Heart left ventricle (tissue), 16 donors: ENCODE measurements around the gene PRR16. TPM values are rescaled to one million over a fixed set of nuclear protein-coding genes. Genes with fewer than 3 reads are reported as not detected.

Experiments used
- ATAC-seq, 4 donors: fragments of 200-7000 bp; cut with Tn5 transposase; one replicate each; pipeline ENCODE4 v1.9.1; 2020 to 2022; ENCODE audit warnings: moderate library complexity in 4 of 4, mild to moderate bottlenecking in 3 of 4, moderate number of reproducible peaks in 1 of 4
- DNase-seq, 5 donors: peaks; one replicate each; pipeline ENCODE4 v3.0.0-alpha.2; 2020
- H3K27ac ChIP-seq, 12 donors: fragments of 200-600 bp; sonication (generic) in 4 of 12; one replicate each; pipeline versions ENCODE4 v1.5.0 to v1.8.0; 2016 to 2022; ENCODE audit warnings: mild to moderate bottlenecking in 2 of 12
- H3K27me3 ChIP-seq, 9 donors: fragments of 200-600 bp; sonication (generic) in 2 of 9; one replicate each; pipeline versions ENCODE4 v1.5.1 to v1.8.0; 2016 to 2022; ENCODE audit warnings: mild to moderate bottlenecking in 3 of 9
- H3K36me3 ChIP-seq, 9 donors: fragments of 200-600 bp; sonication (generic) in 2 of 9; one replicate each; pipeline versions ENCODE4 v1.5.0 to v1.8.0; 2018 to 2022; ENCODE audit warnings: mild to moderate bottlenecking in 2 of 9
- H3K4me1 ChIP-seq, 12 donors: fragments of 200-600 bp; sonication (generic) in 4 of 12; one replicate each; pipeline versions ENCODE4 v1.5.0 to v1.8.0; 2016 to 2022; ENCODE audit warnings: mild to moderate bottlenecking in 3 of 12
- H3K4me3 ChIP-seq, 12 donors: fragments of 200-600 bp; sonication (generic) in 4 of 12; one replicate each; pipeline versions ENCODE4 v1.5.0 to v1.8.0; 2017 to 2022; ENCODE audit warnings: mild to moderate bottlenecking in 9 of 12, moderate library complexity in 4 of 12
- H3K9me3 ChIP-seq, 12 donors: fragments of 200-600 bp; sonication (generic) in 4 of 12; one replicate each; pipeline versions ENCODE4 v1.5.0 to v1.8.0; 2016 to 2022; ENCODE audit warnings: mild to moderate bottlenecking in 1 of 12
- POLR2A ChIP-seq, 2 donors: fragments of 450-650 bp; IDR thresholded peaks; one replicate each; pipeline ENCODE4 v1.6.1; 2017; ENCODE audit warnings: antibody characterized with exemption in 2 of 2, mild to moderate bottlenecking in 2 of 2, moderate library complexity in 2 of 2
- WGBS, 4 donors: extraction: QIAGEN DNeasy Blood & Tissue Kit in 2 of 4; methylation state at CpG; one replicate each; pipeline versions ENCODE4 v1.1.5 to v1.1.7; 2013 to 2018; 5-methylcytosine and 5-hydroxymethylcytosine counted together
- intact Hi-C, 10 donors: fragments of 100-400 bp; cut with DNase I; formaldehyde crosslinking; loops; one replicate each; pipeline versions ENCODE4 v1.11.1 to v1.14.2; 2022
- polyA plus RNA-seq, 2 donors: library from polyadenylated mRNA; stranded (reverse); fragments of 200-250 nt; gene quantifications; one replicate each; pipeline ENCODE4 v1.2.3, GENCODE V29; 2013
- total RNA-seq, 9 donors: library from RNA; depleted of rRNA in 2 of 9; stranded (reverse); fragments of >200 nt in 2 of 9; fragmentation: NEBNext Ultra II Directional in 3 of 9; extraction: Animal tissue kit (Norgen Biotek cat#: 25700) in 3 of 9; gene quantifications; one replicate each; pipeline versions ENCODE4 v1.1.0 to v1.2.4, GENCODE V29; 2016 to 2023
- TF ChIP-seq, protein P1 (sequence below), 12 donors: fragments of 200-600 bp; sonication (generic) in 4 of 12; IDR thresholded peaks; one replicate each; pipeline versions ENCODE4 v1.5.0 to v1.8.0; 2018 to 2022; ENCODE audit warnings: antibody characterized with exemption in 12 of 12, mild to moderate bottlenecking in 5 of 12
- donor health status: ischemic (EF 13 %, LVEDD 7.1; RV severe dilation, severe dysfunction).
- donor health status: healthy with polysubstance abuse.
- donor health status: DM: no; HTN: yes; CAD: no.
- donor health status: DM: no; HTN: no; CAD: no.
- donor health status: ischemic (EF 25% LVEDD 6.9; RV normal size, moderate dysfunction).
- donor health status: ischemic (EF 25% LVEDD 5.7; RV mildly dilated, moderate dysfunction).
- donor health status: healthy.
- donor health status: DM: yes; HTN: yes; CAD: no.
- donor health status: ischemic (EF 35%, LVEDD 5.7; RV mildly dilated, moderate dysfunction).
- donor health status: nonischemic (EF 11% LVEDD 7.7; RV severe dilation, severe dysfunction).
- donor health status: DM: yes; HTN: yes; CAD: no.
- donor health status: PGD.
- donor health status: ischemic (EF 29% LVEDD 5.4; RV normal size, mild dysfunction).
- donor health status: nonischemic (EF 23%, LVEDD 6.1; RV moderate dilation, normal function).

PRR16 gene
- total and polyA plus RNA-seq, 11 donors, result 4.0 to 18.8 (median 8.3) TPM

DNA sequence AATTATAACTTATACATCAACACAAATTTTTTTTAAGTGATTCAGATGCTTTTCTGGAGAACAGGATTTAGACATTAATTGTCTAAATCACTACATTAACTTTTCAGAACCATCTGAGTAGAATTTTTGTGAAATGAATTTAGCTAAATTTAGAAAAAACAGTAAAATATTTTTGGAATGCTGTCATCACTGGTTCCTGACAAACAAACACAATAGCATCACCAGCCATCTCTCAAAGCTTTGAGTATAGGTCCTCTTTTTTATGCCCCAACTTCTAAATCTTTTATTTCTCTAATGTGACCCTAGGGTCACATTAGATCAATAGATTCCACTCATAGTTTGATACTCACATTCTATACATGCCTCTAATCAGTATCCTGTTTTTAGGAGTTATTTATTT, 104.6 kb downstream of the PRR16 start:
- ATAC-seq, result no peak
- intact Hi-C loops, result no loop called here
- no peaks in the 10 kb centered on the region for H3K4me1 ChIP-seq
- no peak overlapping the region for H3K27ac ChIP-seq
- no peaks in the 10 kb centered on the region for H3K36me3 ChIP-seq
- no peak for DNase-seq
- TF ChIP-seq, protein P1, sequence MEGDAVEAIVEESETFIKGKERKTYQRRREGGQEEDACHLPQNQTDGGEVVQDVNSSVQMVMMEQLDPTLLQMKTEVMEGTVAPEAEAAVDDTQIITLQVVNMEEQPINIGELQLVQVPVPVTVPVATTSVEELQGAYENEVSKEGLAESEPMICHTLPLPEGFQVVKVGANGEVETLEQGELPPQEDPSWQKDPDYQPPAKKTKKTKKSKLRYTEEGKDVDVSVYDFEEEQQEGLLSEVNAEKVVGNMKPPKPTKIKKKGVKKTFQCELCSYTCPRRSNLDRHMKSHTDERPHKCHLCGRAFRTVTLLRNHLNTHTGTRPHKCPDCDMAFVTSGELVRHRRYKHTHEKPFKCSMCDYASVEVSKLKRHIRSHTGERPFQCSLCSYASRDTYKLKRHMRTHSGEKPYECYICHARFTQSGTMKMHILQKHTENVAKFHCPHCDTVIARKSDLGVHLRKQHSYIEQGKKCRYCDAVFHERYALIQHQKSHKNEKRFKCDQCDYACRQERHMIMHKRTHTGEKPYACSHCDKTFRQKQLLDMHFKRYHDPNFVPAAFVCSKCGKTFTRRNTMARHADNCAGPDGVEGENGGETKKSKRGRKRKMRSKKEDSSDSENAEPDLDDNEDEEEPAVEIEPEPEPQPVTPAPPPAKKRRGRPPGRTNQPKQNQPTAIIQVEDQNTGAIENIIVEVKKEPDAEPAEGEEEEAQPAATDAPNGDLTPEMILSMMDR (IDR thresholded peaks at IDR 0.05), result no peak
- no peak for TF ChIP-seq POLR2A (IDR thresholded peaks at IDR 0.05)
- no peaks in the 10 kb centered on the region for H3K9me3 ChIP-seq
- no peak overlapping the region for H3K4me3 ChIP-seq
- no peaks in the 10 kb centered on the region for H3K27me3 ChIP-seq

DNA sequence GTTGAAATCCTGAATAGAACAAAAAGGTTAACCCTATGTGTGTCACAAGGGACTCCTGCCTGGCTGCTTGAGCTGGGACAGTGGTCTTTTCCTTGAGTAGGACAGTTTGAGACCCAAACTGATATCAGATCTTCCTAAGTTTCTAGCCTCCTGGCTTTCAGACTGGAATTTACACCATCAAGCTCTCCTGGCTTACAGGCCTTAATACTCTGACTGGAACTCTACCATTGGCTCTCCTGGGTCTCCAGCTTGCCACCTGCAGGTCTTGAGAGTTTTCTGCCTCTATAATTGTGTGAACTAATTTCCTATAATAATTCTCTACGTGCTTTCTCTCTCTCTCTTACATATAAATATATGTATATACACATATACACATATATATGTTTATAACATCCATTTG, 112.5 kb downstream of the PRR16 start:
- peaks cover 0 to 12% (median 0%) of the 10 kb centered on the region in 12 donors for H3K9me3 ChIP-seq
- no peaks in the 10 kb centered on the region for H3K27me3 ChIP-seq
- H3K36me3 ChIP-seq, result no peaks in the 10 kb centered on the region
- no peak for ATAC-seq
- 58 to 64% (median 61%) methylated on average over 1 of the region's 1 CpG for WGBS, 4 donors
- H3K4me3 ChIP-seq, result no peak overlapping the region
- no peaks in the 10 kb centered on the region for H3K4me1 ChIP-seq
- H3K27ac ChIP-seq, result no peak overlapping the region
- TF ChIP-seq POLR2A (IDR thresholded peaks at IDR 0.05), result no peak
- no peak for DNase-seq
- intact Hi-C loops, result no loop called here

DNA sequence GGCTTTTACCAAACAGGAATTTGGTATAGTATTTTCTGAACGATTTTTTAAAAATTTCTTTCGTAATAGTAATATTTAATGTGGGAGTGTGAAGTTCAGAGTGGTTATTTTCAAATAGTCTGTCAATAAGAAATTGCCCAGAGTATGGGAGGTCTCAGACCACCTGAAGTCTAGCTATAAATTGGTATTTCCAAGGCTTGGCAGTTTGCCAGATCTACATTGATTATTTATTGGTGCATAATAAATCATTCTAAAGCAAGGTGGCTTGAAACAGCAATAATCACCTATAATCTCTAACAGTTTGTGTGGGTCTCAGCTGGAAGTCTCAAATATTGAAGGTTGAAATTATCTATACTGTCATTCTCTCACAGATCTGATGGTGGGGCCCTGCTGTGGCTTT, 118.5 kb downstream of the PRR16 start:
- Histone ChIP-seq H3K4me1 (no peaks in the 10 kb centered on the region), H3K27me3 (no peaks in the 10 kb centered on the region), H3K36me3 (no peaks in the 10 kb centered on the region), H3K27ac (no peak overlapping the region), H3K9me3 (peaks cover 0 to 17% (median 2%) of the 10 kb centered on the region in 12 donors), H3K4me3 (no peak overlapping the region)
- no peak for DNase-seq
- no peak for TF ChIP-seq POLR2A (IDR thresholded peaks at IDR 0.05)
- TF ChIP-seq, protein P1 (IDR thresholded peaks at IDR 0.05), result no peak
- ATAC-seq, result no peak
- intact Hi-C loops, result no loop called here
- WGBS, 4 donors, result 25 to 74% (median 53%) methylated on average over 2 of the region's 2 CpGs

DNA sequence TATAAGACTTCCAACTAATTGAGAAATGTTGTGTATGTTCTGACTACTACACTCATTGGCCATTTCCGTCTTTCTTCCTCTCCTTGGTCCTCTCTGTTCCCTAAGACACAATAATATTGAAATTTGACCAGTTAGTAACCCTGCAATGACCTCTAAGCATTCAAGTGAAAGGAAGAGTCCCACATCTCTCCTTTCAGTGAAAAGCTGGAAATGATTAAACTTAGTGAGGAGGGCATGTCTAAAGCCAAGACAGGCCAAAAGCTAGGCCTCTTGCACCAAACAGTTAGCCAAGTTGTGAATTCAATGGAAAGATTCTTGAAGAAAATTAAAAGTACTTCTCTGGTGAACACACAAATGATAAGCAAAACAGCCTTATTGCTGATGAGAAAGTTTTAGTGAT, 122.5 kb downstream of the PRR16 start:
- no peak for TF ChIP-seq POLR2A (IDR thresholded peaks at IDR 0.05)
- TF ChIP-seq, protein P1 (IDR thresholded peaks at IDR 0.05), result no peak

DNA sequence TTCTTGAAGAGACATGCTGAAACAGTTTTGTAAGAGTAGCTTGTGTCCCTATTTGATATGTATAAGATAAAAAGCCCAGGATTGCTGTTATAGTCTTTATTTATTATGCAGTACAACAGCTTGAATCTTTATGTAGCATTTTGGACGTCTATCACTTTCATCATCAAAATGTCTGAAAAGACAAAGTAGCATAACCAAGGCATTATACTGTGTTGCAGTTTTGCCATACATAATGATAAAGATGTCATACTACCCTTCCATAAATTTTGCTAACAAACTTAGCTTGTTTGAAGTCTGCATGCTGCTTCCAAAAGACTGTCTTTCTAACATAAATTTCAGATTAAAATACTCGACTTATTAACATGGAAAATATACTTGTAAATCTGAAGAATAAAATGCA, 127.8 kb downstream of the PRR16 start:
- DNase-seq (no peak), ATAC-seq (no peak)
- TF ChIP-seq, protein P1 (IDR thresholded peaks at IDR 0.05), result no peak
- no peak for TF ChIP-seq POLR2A (IDR thresholded peaks at IDR 0.05)
- 56 to 73% (median 63%) methylated on average over 2 of the region's 2 CpGs for WGBS, 4 donors
- Histone ChIP-seq H3K36me3 (no peaks in the 10 kb centered on the region), H3K27me3 (no peaks in the 10 kb centered on the region), H3K4me3 (no peak overlapping the region), H3K4me1 (no peaks in the 10 kb centered on the region), H3K9me3 (peaks cover 0 to 11% (median 0%) of the 10 kb centered on the region in 12 donors), H3K27ac (no peak overlapping the region)
- intact Hi-C loops, result no loop called here

More for the DNA sequence above, 122.5 kb downstream of the PRR16 start:
- Histone ChIP-seq H3K4me1 (no peaks in the 10 kb centered on the region), H3K36me3 (no peaks in the 10 kb centered on the region), H3K4me3 (no peak overlapping the region), H3K27me3 (no peaks in the 10 kb centered on the region), H3K9me3 (peaks cover 0 to 5% (median 0%) of the 10 kb centered on the region in 12 donors), H3K27ac (no peak overlapping the region)
- DNase-seq (no peak), ATAC-seq (no peak)
- intact Hi-C loops, result no loop called here
- WGBS, 4 donors, result 77 to 84% (median 78%) methylated on average over 1 of the region's 1 CpG
